ENCODE results near the gene RYK.

The RYK gene

DNA sequence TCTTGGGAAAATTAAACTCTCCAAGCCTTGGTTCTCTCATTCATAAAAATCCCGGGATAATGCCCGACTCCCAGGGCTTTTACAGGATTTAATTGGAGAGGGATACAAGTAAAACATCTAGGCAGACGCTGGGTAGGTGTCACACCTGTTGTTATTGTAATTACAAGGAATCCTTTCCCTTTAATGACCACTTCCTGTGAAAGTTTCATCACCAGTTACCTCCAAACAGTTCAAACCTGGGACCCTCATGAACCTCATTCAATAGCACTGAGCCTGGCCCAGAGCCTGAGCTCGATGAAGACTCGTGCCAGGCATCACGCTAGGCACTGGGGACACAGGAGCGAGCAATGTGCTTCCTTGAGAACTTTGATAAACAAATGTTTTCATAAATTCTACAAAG is 2.1 kb upstream of the RYK start:
- H3K27me3 ChIP-seq (ENCODE audit: insufficient read depth, low read length, poor library complexity, severe bottlenecking) = no peaks in the 10 kb centered on the region
- TF ChIP-seq EZH2phosphoT487 (IDR thresholded peaks at IDR 0.05; ENCODE audit: borderline replicate concordance) = no peak
- TF ChIP-seq CTCF (conservative IDR thresholded peaks at IDR 0.05; ENCODE audit: low read length) = no peak
- H3K4me3 ChIP-seq (ENCODE audit: low read length, poor library complexity, severe bottlenecking) = no peak overlapping the region
- H3K4me2 ChIP-seq (ENCODE audit: low read depth, low read length, poor library complexity, severe bottlenecking) = no peak overlapping the region
- H2AFZ ChIP-seq (ENCODE audit: low read length) = no peak overlapping the region
- H3K36me3 ChIP-seq (ENCODE audit: insufficient read depth, low read length) = no peaks in the 10 kb centered on the region
- no peaks in the 10 kb centered on the region for H3K9me3 ChIP-seq (ENCODE audit: insufficient read depth, low read depth, low read length)
- H3K9ac ChIP-seq (ENCODE audit: low read depth, low read length, poor library complexity, severe bottlenecking) = no peak overlapping the region
- H3F3A ChIP-seq (ENCODE audit: low read depth) = no peaks in the 10 kb centered on the region
- H3K9me2 ChIP-seq (replicated peaks; ENCODE audit: low read depth, low read length) = no peaks in the 10 kb centered on the region
- H3K79me2 ChIP-seq (ENCODE audit: insufficient read depth, low read length) = peaks cover 25% of the 10 kb centered on the region
- H3K4me1 ChIP-seq (ENCODE audit: insufficient read depth, low read length, poor library complexity, severe bottlenecking) = peaks cover 32% of the 10 kb centered on the region
- H4K20me1 ChIP-seq (ENCODE audit: insufficient read depth, low read length, poor library complexity, severe bottlenecking) = peaks cover 14% of the 10 kb centered on the region

DNA sequence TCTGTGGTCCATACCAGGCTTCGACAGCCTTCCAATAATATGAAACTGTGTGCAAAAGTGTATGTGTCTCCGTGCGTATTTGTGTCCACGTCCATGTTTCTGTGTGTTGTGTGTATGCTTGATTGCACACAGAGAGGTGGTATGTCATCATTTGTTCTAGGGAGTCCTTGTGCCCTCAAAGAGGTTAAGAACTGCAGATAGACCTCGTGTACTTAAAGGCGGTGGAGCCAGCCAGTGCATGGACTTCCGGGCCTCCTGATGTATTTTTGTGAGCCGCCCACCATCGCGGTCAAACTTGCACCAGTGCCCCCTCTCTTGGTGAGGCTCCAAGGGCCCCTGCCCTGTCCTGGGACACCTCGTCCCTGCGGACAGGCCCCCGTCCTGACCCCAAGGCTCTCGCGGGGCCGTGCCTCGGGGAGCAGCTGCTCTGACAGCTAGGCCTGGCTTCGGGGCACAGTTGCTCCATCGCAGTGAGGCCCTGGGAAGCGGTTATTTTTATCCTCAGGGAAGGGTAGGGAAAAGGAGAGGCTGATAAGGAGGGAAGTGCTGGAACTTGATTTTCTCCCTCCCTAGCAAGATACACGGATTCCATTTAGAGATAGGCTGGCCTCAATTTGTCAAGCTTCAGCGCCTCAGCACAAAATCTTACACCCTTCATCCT is 1.2 kb upstream of the RYK start:
- no peak overlapping the region for H3K4me3 ChIP-seq (ENCODE audit: low read length, poor library complexity, severe bottlenecking)
- H2AFZ ChIP-seq (ENCODE audit: low read length) = no peak overlapping the region
- H3F3A ChIP-seq (ENCODE audit: low read depth) = no peaks in the 10 kb centered on the region
- peaks cover 34% of the 10 kb centered on the region for H3K79me2 ChIP-seq (ENCODE audit: insufficient read depth, low read length)
- no peaks in the 10 kb centered on the region for H3K9me3 ChIP-seq (ENCODE audit: insufficient read depth, low read depth, low read length)
- no peaks in the 10 kb centered on the region for H3K9me2 ChIP-seq (replicated peaks; ENCODE audit: low read depth, low read length)
- H3K36me3 ChIP-seq (ENCODE audit: insufficient read depth, low read length) = no peaks in the 10 kb centered on the region
- H3K4me2 ChIP-seq (ENCODE audit: low read depth, low read length, poor library complexity, severe bottlenecking) = no peak overlapping the region
- no peak for TF ChIP-seq CTCF (conservative IDR thresholded peaks at IDR 0.05; ENCODE audit: low read length)
- no peak for TF ChIP-seq EZH2phosphoT487 (IDR thresholded peaks at IDR 0.05; ENCODE audit: borderline replicate concordance)
- peaks cover 20% of the 10 kb centered on the region for H4K20me1 ChIP-seq (ENCODE audit: insufficient read depth, low read length, poor library complexity, severe bottlenecking)
- no peaks in the 10 kb centered on the region for H3K27me3 ChIP-seq (ENCODE audit: insufficient read depth, low read length, poor library complexity, severe bottlenecking)
- peaks cover 37% of the 10 kb centered on the region for H3K4me1 ChIP-seq (ENCODE audit: insufficient read depth, low read length, poor library complexity, severe bottlenecking)
- H3K9ac ChIP-seq (ENCODE audit: low read depth, low read length, poor library complexity, severe bottlenecking) = no peak overlapping the region

DNA sequence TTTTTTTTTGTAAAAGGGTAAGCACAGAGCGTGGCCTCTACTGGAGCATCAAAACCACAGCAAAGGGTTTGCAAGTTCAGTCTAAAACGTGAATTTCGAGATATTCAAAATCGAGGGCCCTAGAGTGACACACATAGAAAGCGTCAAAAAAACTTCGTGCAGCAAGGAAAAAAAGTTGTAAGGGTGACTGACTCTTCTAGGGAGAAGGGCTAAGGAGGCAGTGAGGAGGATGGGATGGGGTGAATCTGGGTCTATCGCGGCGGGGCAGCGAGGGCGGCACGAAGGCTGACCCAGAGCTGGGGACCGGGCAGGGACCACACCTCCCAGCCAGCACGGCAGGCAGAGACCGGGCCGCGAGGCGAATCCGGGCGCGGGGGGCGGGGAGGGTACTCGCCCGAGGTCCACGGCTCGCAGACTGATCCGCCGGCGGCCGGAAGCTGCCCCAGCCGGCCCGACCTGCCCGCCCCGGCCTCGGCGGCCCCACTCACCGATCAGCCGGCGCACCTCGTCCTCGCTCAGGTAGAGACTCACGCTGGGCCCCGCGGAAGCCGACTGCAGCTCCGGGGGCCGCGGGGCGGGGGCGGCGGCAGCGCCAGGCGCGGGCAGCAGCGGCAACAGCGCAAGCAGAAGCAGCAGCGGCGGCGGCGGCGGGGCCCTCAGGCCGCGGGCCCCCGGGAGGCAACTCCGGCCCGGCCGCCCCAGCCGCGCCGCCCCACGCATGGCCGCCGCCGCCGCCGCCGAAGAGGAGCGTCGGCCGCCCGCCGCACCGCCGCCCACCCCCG is 533 bp downstream of the RYK start:
- Histone ChIP-seq H3K9ac (ENCODE audit: low read depth, low read length, poor library complexity, severe bottlenecking) (peak overlapping the region; percentile 72), H3K9me3 (ENCODE audit: insufficient read depth, low read depth, low read length) (no peaks in the 10 kb centered on the region), H3K79me2 (ENCODE audit: insufficient read depth, low read length) (peaks cover 51% of the 10 kb centered on the region), H3K4me1 (ENCODE audit: insufficient read depth, low read length, poor library complexity, severe bottlenecking) (peaks cover 54% of the 10 kb centered on the region), H3K4me3 (ENCODE audit: low read length, poor library complexity, severe bottlenecking) (peak overlapping the region; percentile 81), H3K9me2 (replicated peaks; ENCODE audit: low read depth, low read length) (no peaks in the 10 kb centered on the region), H3K27me3 (ENCODE audit: insufficient read depth, low read length, poor library complexity, severe bottlenecking) (no peaks in the 10 kb centered on the region), H3K36me3 (ENCODE audit: insufficient read depth, low read length) (no peaks in the 10 kb centered on the region), H3F3A (ENCODE audit: low read depth) (no peaks in the 10 kb centered on the region), H4K20me1 (ENCODE audit: insufficient read depth, low read length, poor library complexity, severe bottlenecking) (peaks cover 36% of the 10 kb centered on the region), H2AFZ (ENCODE audit: low read length) (peak overlapping the region; percentile 28; the same call in 1 of the 2 replicates), H3K4me2 (ENCODE audit: low read depth, low read length, poor library complexity, severe bottlenecking) (peak overlapping the region; percentile 87)
- TF ChIP-seq EZH2phosphoT487 (IDR thresholded peaks at IDR 0.05; ENCODE audit: borderline replicate concordance) (no peak), CTCF (conservative IDR thresholded peaks at IDR 0.05; ENCODE audit: low read length) (no peak)

Data from Loucy (cell line).